ENCODE measurements around the gene CES2. TPM values are rescaled to one million over a fixed set of nuclear protein-coding genes. Genes with fewer than 3 reads are reported as not detected.
A peak's percentile ranks its signal among the peaks of the same experiment; 100 is the strongest.

CES2 gene
- total RNA-seq, 1 donor = 42.3 TPM

- Histone ChIP-seq H3K9me3 (ENCODE audit: low read depth, low read length) (no peaks in the 10 kb centered on the region), H4K20me1 (ENCODE audit: insufficient read depth, low read length) (no peaks in the 10 kb centered on the region), H3K4me1 (ENCODE audit: insufficient read depth, low read length) (peaks cover 4% of the 10 kb centered on the region), H3K36me3 (ENCODE audit: insufficient read depth, low read length) (no peaks in the 10 kb centered on the region), H3K79me2 (ENCODE audit: insufficient read depth, low read length) (no peaks in the 10 kb centered on the region), H2AFZ (ENCODE audit: low read length) (no peak overlapping the region), H3K27ac (ENCODE audit: low read depth, low read length) (no peak overlapping the region), H3K4me3 (ENCODE audit: insufficient read depth, low read length) (no peak overlapping the region), H3K4me2 (ENCODE audit: insufficient read depth, low read length) (no peak overlapping the region), H3K27me3 (ENCODE audit: insufficient read depth, low read length) (peaks cover 9% of the 10 kb centered on the region)
- no peak for DNase-seq (ENCODE audit: insufficient read length, low spot score, missing footprints)
- TF ChIP-seq CTCF (IDR thresholded peaks at IDR 0.05; ENCODE audit: extremely low read depth, low read depth, low read length) = no peak
Measured at GRCh38 chr16:66964049-66964448, 28.7 kb downstream of the CES2 start.

- Histone ChIP-seq H2AFZ (ENCODE audit: low read length) (no peak overlapping the region), H3K4me3 (ENCODE audit: insufficient read depth, low read length) (no peak overlapping the region), H3K4me1 (ENCODE audit: insufficient read depth, low read length) (no peaks in the 10 kb centered on the region), H3K4me2 (ENCODE audit: insufficient read depth, low read length) (no peak overlapping the region), H4K20me1 (ENCODE audit: insufficient read depth, low read length) (no peaks in the 10 kb centered on the region), H3K36me3 (ENCODE audit: insufficient read depth, low read length) (no peaks in the 10 kb centered on the region), H3K79me2 (ENCODE audit: insufficient read depth, low read length) (no peaks in the 10 kb centered on the region), H3K27ac (ENCODE audit: low read depth, low read length) (no peak overlapping the region), H3K9me3 (ENCODE audit: low read depth, low read length) (no peaks in the 10 kb centered on the region), H3K27me3 (ENCODE audit: insufficient read depth, low read length) (peaks cover 14% of the 10 kb centered on the region)
- no peak for TF ChIP-seq CTCF (IDR thresholded peaks at IDR 0.05; ENCODE audit: extremely low read depth, low read depth, low read length)
- no peak for DNase-seq (ENCODE audit: insufficient read length, low spot score, missing footprints)
Measured at GRCh38 chr16:66968847-66969246, 33.5 kb downstream of the CES2 start.

- no peaks in the 10 kb centered on the region for H3K9me3 ChIP-seq (ENCODE audit: low read depth, low read length)
- peaks cover 8% of the 10 kb centered on the region for H3K27me3 ChIP-seq (ENCODE audit: insufficient read depth, low read length)
- H3K36me3 ChIP-seq (ENCODE audit: insufficient read depth, low read length) = no peaks in the 10 kb centered on the region
- TF ChIP-seq CTCF (IDR thresholded peaks at IDR 0.05; ENCODE audit: extremely low read depth, low read depth, low read length) = no peak
- H3K4me1 ChIP-seq (ENCODE audit: insufficient read depth, low read length) = no peaks in the 10 kb centered on the region
- H4K20me1 ChIP-seq (ENCODE audit: insufficient read depth, low read length) = no peaks in the 10 kb centered on the region
- H3K79me2 ChIP-seq (ENCODE audit: insufficient read depth, low read length) = no peaks in the 10 kb centered on the region
- no peak overlapping the region for H3K4me2 ChIP-seq (ENCODE audit: insufficient read depth, low read length)
- no peak overlapping the region for H3K4me3 ChIP-seq (ENCODE audit: insufficient read depth, low read length)
- DNase-seq (ENCODE audit: insufficient read length, low spot score, missing footprints) = peak; percentile 86
- H3K27ac ChIP-seq (ENCODE audit: low read depth, low read length) = no peak overlapping the region
- no peak overlapping the region for H2AFZ ChIP-seq (ENCODE audit: low read length)
Measured at GRCh38 chr16:66970775-66971720, 35.7 kb downstream of the CES2 start.

GRCh38 chr16:66972983-66973382 lies 37.7 kb downstream of the CES2 start:
- Histone ChIP-seq H3K4me3 (ENCODE audit: insufficient read depth, low read length) (no peak overlapping the region), H3K4me2 (ENCODE audit: insufficient read depth, low read length) (no peak overlapping the region), H3K9me3 (ENCODE audit: low read depth, low read length) (no peaks in the 10 kb centered on the region), H2AFZ (ENCODE audit: low read length) (no peak overlapping the region), H3K27ac (ENCODE audit: low read depth, low read length) (no peak overlapping the region), H3K4me1 (ENCODE audit: insufficient read depth, low read length) (no peaks in the 10 kb centered on the region), H3K27me3 (ENCODE audit: insufficient read depth, low read length) (peaks cover 8% of the 10 kb centered on the region), H4K20me1 (ENCODE audit: insufficient read depth, low read length) (no peaks in the 10 kb centered on the region), H3K79me2 (ENCODE audit: insufficient read depth, low read length) (no peaks in the 10 kb centered on the region), H3K36me3 (ENCODE audit: insufficient read depth, low read length) (no peaks in the 10 kb centered on the region)
- no peak for DNase-seq (ENCODE audit: insufficient read length, low spot score, missing footprints)
- no peak for TF ChIP-seq CTCF (IDR thresholded peaks at IDR 0.05; ENCODE audit: extremely low read depth, low read depth, low read length)

All from osteoblast (primary cell).